Measurements from ENCODE around the gene SPATA31A6.
"Not testable (repeated sequence)": the region's sequence is repeated elsewhere in the genome, so short reads cannot be mapped to it uniquely, and the experiment has no call there.

DNA sequence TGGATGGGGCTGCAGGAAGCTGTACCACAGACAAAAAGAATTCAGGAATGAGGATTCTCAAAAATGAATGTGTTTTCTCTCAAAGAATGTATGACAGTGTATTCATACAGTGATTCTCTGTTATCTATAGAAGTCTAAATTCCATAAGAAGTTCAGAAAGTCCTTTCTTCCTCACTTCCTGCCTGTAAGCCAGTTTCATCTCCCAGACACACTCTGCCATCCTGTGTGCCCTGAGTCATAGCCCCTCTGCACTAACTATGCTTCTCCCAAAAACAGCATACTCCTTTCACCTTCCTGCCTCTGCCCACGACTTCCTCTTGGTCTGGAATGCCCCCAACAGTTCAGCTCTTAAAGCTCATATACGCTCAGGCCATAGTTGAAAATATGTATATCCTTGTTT lies 36.4 kb downstream of the SPATA31A6 start:
- TF ChIP-seq, protein P1, sequence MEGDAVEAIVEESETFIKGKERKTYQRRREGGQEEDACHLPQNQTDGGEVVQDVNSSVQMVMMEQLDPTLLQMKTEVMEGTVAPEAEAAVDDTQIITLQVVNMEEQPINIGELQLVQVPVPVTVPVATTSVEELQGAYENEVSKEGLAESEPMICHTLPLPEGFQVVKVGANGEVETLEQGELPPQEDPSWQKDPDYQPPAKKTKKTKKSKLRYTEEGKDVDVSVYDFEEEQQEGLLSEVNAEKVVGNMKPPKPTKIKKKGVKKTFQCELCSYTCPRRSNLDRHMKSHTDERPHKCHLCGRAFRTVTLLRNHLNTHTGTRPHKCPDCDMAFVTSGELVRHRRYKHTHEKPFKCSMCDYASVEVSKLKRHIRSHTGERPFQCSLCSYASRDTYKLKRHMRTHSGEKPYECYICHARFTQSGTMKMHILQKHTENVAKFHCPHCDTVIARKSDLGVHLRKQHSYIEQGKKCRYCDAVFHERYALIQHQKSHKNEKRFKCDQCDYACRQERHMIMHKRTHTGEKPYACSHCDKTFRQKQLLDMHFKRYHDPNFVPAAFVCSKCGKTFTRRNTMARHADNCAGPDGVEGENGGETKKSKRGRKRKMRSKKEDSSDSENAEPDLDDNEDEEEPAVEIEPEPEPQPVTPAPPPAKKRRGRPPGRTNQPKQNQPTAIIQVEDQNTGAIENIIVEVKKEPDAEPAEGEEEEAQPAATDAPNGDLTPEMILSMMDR (conservative IDR thresholded peaks at IDR 0.05; ENCODE audit: low read depth, low read length) = not testable (repeated sequence)
- TF ChIP-seq EZH2 (IDR thresholded peaks at IDR 0.05; ENCODE audit: low read length, unreplicated experiment) = not testable (repeated sequence)
